ENCODE data around the gene HEXIM2. TPM values are rescaled to one million over a fixed set of nuclear protein-coding genes. Genes with fewer than 3 reads are reported as not detected.

The HEXIM2 gene
- polyA plus RNA-seq, 3 donors = 2.5 to 3.0 (median 2.9) TPM

- intact Hi-C loops (cut with micrococcal nuclease) = loop anchor here (2.0 to 10.0 kb wide), 3 partner anchors 14 to 166 kb away; partner anchors contain the start of genes ACBD4 (in 1 of the 2) and MAP3K14 (in 1 of the 2)
- Mint-ChIP-seq H3K9me3 (no peaks in the 10 kb centered on the region), H3K36me3 (no peaks in the 10 kb centered on the region), H3K27me3 (ENCODE audit: low read depth in 3 of 3) (no peaks in the 10 kb centered on the region), H3K27ac (peak overlapping the region; percentile 95 to 100 (median 97)), H3K4me3 (peak overlapping the region; percentile 99 to 100), H3K4me1 (peaks cover 47% of the 10 kb centered on the region)
- Histone ChIP-seq H3K27me3 (ENCODE audit: control insufficient read depth in 2 of 2, insufficient read depth in 2 of 2, low read length in 2 of 2) (no peaks in the 10 kb centered on the region), H3K27ac (ENCODE audit: low read depth in 1 of 2, low read length in 2 of 2) (peak overlapping the region; percentile 80 to 89), H3K36me3 (replicated peaks in 1 of 2; ENCODE audit: control insufficient read depth in 1 of 2, insufficient read depth in 2 of 2, low read length in 2 of 2) (no peaks in the 10 kb centered on the region), H4K20me1 (ENCODE audit: insufficient read depth, low read length) (peaks cover 39% of the 10 kb centered on the region), H2AFZ (ENCODE audit: insufficient read depth, low read depth, low read length, poor library complexity, severe bottlenecking) (peak overlapping the region; percentile 72), H3K4me2 (replicated peaks; ENCODE audit: extremely low read depth, low read length, poor library complexity, severe bottlenecking) (peak overlapping the region; percentile 99), H3K4me3 (replicated peaks in 1 of 3; ENCODE audit: low read depth in 2 of 3, low read length in 3 of 3) (peak overlapping the region; percentile 63 to 92 (median 83)), H3K4me1 (ENCODE audit: control insufficient read depth in 1 of 2, insufficient read depth in 2 of 2, low read length in 2 of 2) (peaks cover 49 to 67% of the 10 kb centered on the region in 2 donors), H3K9ac (ENCODE audit: insufficient read depth, low read length, poor library complexity, severe bottlenecking) (peak overlapping the region; percentile 73), H3K9me3 (replicated peaks in 1 of 2; ENCODE audit: control insufficient read depth in 1 of 2, insufficient read depth in 1 of 2, low read length in 2 of 2) (no peaks in the 10 kb centered on the region), H3K79me2 (ENCODE audit: insufficient read depth, low read length) (peaks cover 62% of the 10 kb centered on the region)
- TF ChIP-seq CTCF (IDR thresholded peaks at IDR 0.05) = peak; percentile 80
- DNase-seq = peak in 2 of 3 donors; percentile 57 to 67
- WGBS (ENCODE audit: insufficient coverage) = 0% methylated on average over 21 of the region's 32 CpGs
Measured at GRCh38 chr17:45149037-45149668, 12.5 kb upstream of the HEXIM2 start.

GRCh38 chr17:45149669-45150664, 11.7 kb upstream of the HEXIM2 start:
- Histone ChIP-seq H3K36me3 (replicated peaks in 1 of 2; ENCODE audit: control insufficient read depth in 1 of 2, insufficient read depth in 2 of 2, low read length in 2 of 2) (no peaks in the 10 kb centered on the region), H3K4me3 (replicated peaks in 1 of 3; ENCODE audit: low read depth in 2 of 3, low read length in 3 of 3) (peak overlapping the region; percentile 63 to 92 (median 83)), H3K9ac (ENCODE audit: insufficient read depth, low read length, poor library complexity, severe bottlenecking) (peak overlapping the region; percentile 73), H3K27ac (ENCODE audit: low read depth in 1 of 2, low read length in 2 of 2) (peak overlapping the region; percentile 80 to 89), H3K4me2 (replicated peaks; ENCODE audit: extremely low read depth, low read length, poor library complexity, severe bottlenecking) (peak overlapping the region; percentile 99), H3K4me1 (ENCODE audit: control insufficient read depth in 1 of 2, insufficient read depth in 2 of 2, low read length in 2 of 2) (peaks cover 43 to 61% of the 10 kb centered on the region in 2 donors), H3K9me3 (replicated peaks in 1 of 2; ENCODE audit: control insufficient read depth in 1 of 2, insufficient read depth in 1 of 2, low read length in 2 of 2) (no peaks in the 10 kb centered on the region), H3K79me2 (ENCODE audit: insufficient read depth, low read length) (peaks cover 67% of the 10 kb centered on the region), H2AFZ (ENCODE audit: insufficient read depth, low read depth, low read length, poor library complexity, severe bottlenecking) (peak overlapping the region; percentile 72), H4K20me1 (ENCODE audit: insufficient read depth, low read length) (peaks cover 39% of the 10 kb centered on the region), H3K27me3 (ENCODE audit: control insufficient read depth in 2 of 2, insufficient read depth in 2 of 2, low read length in 2 of 2) (no peaks in the 10 kb centered on the region)
- intact Hi-C loops (cut with micrococcal nuclease) = loop anchor here (2.0 to 10.0 kb wide), 3 partner anchors 15 to 165 kb away; partner anchors contain the start of genes ACBD4 (in 1 of the 2) and MAP3K14 (in 1 of the 2)
- Mint-ChIP-seq H3K4me3 (peak overlapping the region; percentile 99 to 100), H3K36me3 (no peaks in the 10 kb centered on the region), H3K4me1 (peaks cover 44% of the 10 kb centered on the region), H3K27ac (peak overlapping the region; percentile 95 to 100 (median 97)), H3K27me3 (ENCODE audit: low read depth in 3 of 3) (no peaks in the 10 kb centered on the region), H3K9me3 (no peaks in the 10 kb centered on the region)
- DNase-seq = peak in 2 of 3 donors; percentile 44 to 63
- under 1% methylated on average over 50 of the region's 56 CpGs for WGBS (ENCODE audit: insufficient coverage)
- TF ChIP-seq CTCF (IDR thresholded peaks at IDR 0.05) = no peak
